ENCODE results near the gene HERC6. TPM values are rescaled to one million over a fixed set of nuclear protein-coding genes. Genes with fewer than 3 reads are reported as not detected.

The HERC6 gene
- total and polyA plus RNA-seq, 9 of the 15 experiments (the other 6 are each of a cell fraction or from before 2014, with no cell fraction given): 0.01 to 0.68 (median 0.15) TPM

DNA sequence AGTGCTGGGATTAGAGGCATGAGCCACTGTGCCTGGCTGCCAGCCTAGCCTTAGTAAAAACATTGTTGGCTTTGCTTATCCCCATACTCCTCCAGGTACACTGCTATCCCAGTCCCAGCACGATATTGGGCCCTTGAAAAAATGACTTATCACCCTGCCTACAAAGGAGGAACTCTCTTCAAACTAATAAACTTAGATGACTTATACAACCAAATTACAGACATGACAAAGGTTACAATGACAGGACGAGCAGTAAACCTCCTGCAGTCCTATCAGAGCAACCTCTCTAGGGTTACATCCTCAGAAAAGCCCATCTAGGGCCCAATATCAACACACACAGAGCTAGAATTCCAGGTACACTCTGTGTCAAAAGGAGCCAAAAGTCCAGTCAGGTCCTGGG is 72.6 kb downstream of the HERC6 start:
- Histone ChIP-seq H3K4me2 (ENCODE audit: insufficient read depth, low read length) (no peak overlapping the region), H3K27me3 (ENCODE audit: control insufficient read depth in 2 of 2, insufficient read depth in 2 of 2, low read length in 2 of 2) (peaks cover 0 to 6% of the 10 kb centered on the region in 2 experiments; a peak in 3 of 5 replicates), H3K9ac (ENCODE audit: insufficient read depth in 1 of 2, low read depth in 2 of 2, low read length in 2 of 2) (no peak overlapping the region), H3K9me1 (ENCODE audit: control insufficient read depth, insufficient read depth, low read length) (no peaks in the 10 kb centered on the region), H3K27ac (ENCODE audit: extremely low read depth, low read depth, low read length) (no peak overlapping the region), H3K36me3 (ENCODE audit: control insufficient read depth, insufficient read depth, low read length) (no peaks in the 10 kb centered on the region), H2AFZ (ENCODE audit: low read depth, low read length) (no peak overlapping the region), H4K20me1 (replicated peaks; ENCODE audit: control insufficient read depth, insufficient read depth, low read length) (no peaks in the 10 kb centered on the region), H3K9me3 (replicated peaks; ENCODE audit: control insufficient read depth, insufficient read depth, low read depth, low read length) (no peaks in the 10 kb centered on the region), H3K4me1 (replicated peaks in 1 of 2; ENCODE audit: control insufficient read depth in 2 of 2, insufficient read depth in 2 of 2, low read length in 2 of 2) (no peaks in the 10 kb centered on the region), H3K79me2 (ENCODE audit: control insufficient read depth, insufficient read depth, low read length) (no peaks in the 10 kb centered on the region), H3K4me3 (no peak overlapping the region)
- DNase-seq (ENCODE audit: extremely low read depth in 1 of 4, low spot score in 3 of 4) (no peak), ATAC-seq (no peak), FAIRE-seq (no peak)
- ChIA-PET CTCF (ENCODE audit: low intra/inter-chr PET ratio) (no interaction called here), POLR2A (interaction anchor here (0.6 kb wide), 1 partner anchor 33 kb away, joined by 3 read pairs; no protein-coding TSS in a partner anchor)
- intact Hi-C loops (cut with micrococcal nuclease): loop anchor here (5.0 kb wide), 1 partner anchor 61 kb away; no protein-coding TSS in a partner anchor
- no peak for TF ChIP-seq KAT2B (IDR thresholded peaks at IDR 0.05; ENCODE audit: low read depth, low read length)
- no peak for TF ChIP-seq RB1 (IDR thresholded peaks at IDR 0.05; ENCODE audit: low read depth)
- no peak for TF ChIP-seq MEF2D (tag; conservative IDR thresholded peaks at IDR 0.05; ENCODE audit: low read depth)
- no peak for TF ChIP-seq EZH2 (IDR thresholded peaks at IDR 0.05; ENCODE audit: borderline replicate concordance, low read depth, low read length)
- TF ChIP-seq NR2C1 (IDR thresholded peaks at IDR 0.05): no peak
- no peak for TF ChIP-seq NR2C1 (tag; IDR thresholded peaks at IDR 0.05)
- TF ChIP-seq, protein P1, sequence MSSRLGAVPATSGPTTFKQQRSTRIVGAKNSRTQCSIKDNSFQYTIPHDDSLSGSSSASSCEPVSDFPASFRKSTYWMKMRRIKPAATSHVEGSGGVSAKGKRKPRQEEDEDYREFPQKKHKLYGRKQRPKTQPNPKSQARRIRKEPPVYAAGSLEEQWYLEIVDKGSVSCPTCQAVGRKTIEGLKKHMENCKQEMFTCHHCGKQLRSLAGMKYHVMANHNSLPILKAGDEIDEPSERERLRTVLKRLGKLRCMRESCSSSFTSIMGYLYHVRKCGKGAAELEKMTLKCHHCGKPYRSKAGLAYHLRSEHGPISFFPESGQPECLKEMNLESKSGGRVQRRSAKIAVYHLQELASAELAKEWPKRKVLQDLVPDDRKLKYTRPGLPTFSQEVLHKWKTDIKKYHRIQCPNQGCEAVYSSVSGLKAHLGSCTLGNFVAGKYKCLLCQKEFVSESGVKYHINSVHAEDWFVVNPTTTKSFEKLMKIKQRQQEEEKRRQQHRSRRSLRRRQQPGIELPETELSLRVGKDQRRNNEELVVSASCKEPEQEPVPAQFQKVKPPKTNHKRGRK (tag; IDR thresholded peaks at IDR 0.05): no peak
- no peak for TF ChIP-seq SREBF2 (CRISPR knock-in tag; IDR thresholded peaks at IDR 0.05)
- TF ChIP-seq TAF9B (IDR thresholded peaks at IDR 0.05; ENCODE audit: partially characterized antibody): no peak
- TF ChIP-seq ZFP30 (CRISPR knock-in tag; IDR thresholded peaks at IDR 0.05; ENCODE audit: borderline replicate concordance): no peak
- no peak for TF ChIP-seq LARP7 (IDR thresholded peaks at IDR 0.05)
- no peak for TF ChIP-seq SMC3 (conservative IDR thresholded peaks at IDR 0.05; ENCODE audit: insufficient read depth, low read depth, low read length)
- no peak for TF ChIP-seq ZNF324 (CRISPR knock-in tag; IDR thresholded peaks at IDR 0.05)
- in situ Hi-C loops (cut with MboI): no loop called here
- BruUV-seq (replicated peaks): no TSS peak
- WGBS (ENCODE audit: insufficient coverage, low coverage, missing lambda C conversion rate): 0% methylated on average over 2 of the region's 2 CpGs
